GM18508 (cell line): Measurements from ENCODE around the gene ZNF581.

ENCODE experiments used
- ATAC-seq: cut with Tn5 transposase; IDR thresholded peaks from one replicate; pipeline ENCODE4 v1.9.1; 2021; ENCODE audit warnings: moderate number of reproducible peaks; ENCODE audit not compliant: insufficient read depth, unreplicated experiment

ZNF581 gene

GRCh38 chr19:55690109-55690768 is 46.8 kb downstream of the ZNF581 start:
- no peak for ATAC-seq

- no peak for ATAC-seq
Measured at GRCh38 chr19:55690769-55691545, 47.5 kb downstream of the ZNF581 start.

- ATAC-seq, result no peak
Measured at GRCh38 chr19:55691561-55692481, 48.4 kb downstream of the ZNF581 start.

- ATAC-seq, result no peak
Measured at GRCh38 chr19:55692681-55693081, 49.2 kb downstream of the ZNF581 start.

GRCh38 chr19:55693336-55693974 is 50.0 kb downstream of the ZNF581 start:
- ATAC-seq, result no peak

- ATAC-seq, result no peak
Measured at GRCh38 chr19:55694241-55694655, 50.8 kb downstream of the ZNF581 start.

- no peak for ATAC-seq
Measured at GRCh38 chr19:55694656-55695491, 51.4 kb downstream of the ZNF581 start.
